HepG2 (cell line): ENCODE results near the gene HBS1L. TPM values are rescaled to one million over a fixed set of nuclear protein-coding genes. Genes with fewer than 3 reads are reported as not detected.
A peak's percentile ranks its signal among the peaks of the same experiment; 100 is the strongest.

Experiments
- ATAC-seq: fragments of 200-7000 bp; cut with Tn5 transposase; 3 replicates; pipeline ENCODE4 v1.9.1; 2020; ENCODE audit warnings: mild to moderate bottlenecking, moderate library complexity
- BruUV-seq: library from RNA; stranded (reverse); fragments of 400-500 nt; replicated peaks from 2 replicates; lab custom pipeline; 2021; lab: Mats Ljungman, UMichigan
- CTCF ChIA-PET: fragments of 300-600 bp; formaldehyde crosslinking; extraction: SDS; loops from one replicate; lab custom pipeline; 2021; ENCODE audit warnings: low total read pairs, inconsistent platforms, low intra/inter-chr PET ratio; lab: Yijun Ruan, JAX
- POLR2A ChIA-PET: fragments of 350-600 bp; sonication (Branson Sonifier 250); formaldehyde crosslinking; loops from one replicate; lab custom pipeline; 2020; ENCODE audit warnings: antibody characterized with exemption, inconsistent platforms; lab: Yijun Ruan, JAX
- DNase-seq: peaks from one replicate; pipeline ENCODE4 v3.0.0-alpha.2; 2015; ENCODE audit warnings: low spot score
- FAIRE-seq: peaks from 3 replicates; lab custom pipeline; 2011; peaks lifted over from hg19 to GRCh38; lab: Jason Lieb, UNC
- H2AFZ ChIP-seq: one replicate; pipeline ENCODE4 v1.6.1; 2011; ENCODE audit warnings: low read length, inconsistent platforms
- H3K27ac ChIP-seq: fragments of 300-600 bp; 3 replicates; pipeline ENCODE4 v1.8.0; 2011; ENCODE audit warnings: mixed run types, mild to moderate bottlenecking, mixed read lengths, low read length, inconsistent platforms; ENCODE audit not compliant: insufficient read depth; ENCODE audit errors: extremely low read length
- H3K27me3 ChIP-seq, 2 experiments: fragments of 200-600 bp in 1 of 2; 2 replicates in 1 of 2; 3 replicates in 1 of 2; pipeline versions ENCODE4 v1.6.0 to v1.8.0; 2011; ENCODE audit warnings: low read length in 2 of 2, mild to moderate bottlenecking in 2 of 2, moderate library complexity in 2 of 2, inconsistent platforms in 1 of 2; ENCODE audit not compliant: insufficient read depth in 2 of 2, control insufficient read depth in 1 of 2
- H3K36me3 ChIP-seq, 2 experiments: fragments of 200-600 bp in 1 of 2; replicated peaks in 1 of 2; 2 replicates in 1 of 2; 3 replicates in 1 of 2; pipeline versions ENCODE4 v1.5.1 to v1.8.0; 2011; ENCODE audit warnings: low read length in 2 of 2, inconsistent platforms in 1 of 2; ENCODE audit not compliant: insufficient read depth in 2 of 2, control insufficient read depth in 1 of 2
- H3K4me1 ChIP-seq: 2 replicates; pipeline ENCODE4 v1.5.1; 2012; ENCODE audit warnings: low read length, inconsistent platforms; ENCODE audit not compliant: insufficient read depth
- H3K4me2 ChIP-seq: 2 replicates; pipeline ENCODE4 v1.6.0; 2011; ENCODE audit warnings: low read depth, low read length, inconsistent platforms
- H3K4me3 ChIP-seq, 3 experiments: fragments of 200-600 bp in 1 of 3; sonication (generic), shearing (Covaris generic) in 1 of 3; replicated peaks in 1 of 3; 2 replicates each; pipeline ENCODE4 v1.5.1; 2011 to 2016; ENCODE audit warnings: low read length in 3 of 3, inconsistent platforms in 2 of 3, low read depth in 2 of 3, mild to moderate bottlenecking in 2 of 3, control low read depth in 1 of 3, mixed read lengths in 1 of 3; ENCODE audit not compliant: insufficient read depth in 1 of 3
- H3K79me2 ChIP-seq: one replicate; pipeline ENCODE4 v1.6.1; 2011; ENCODE audit warnings: low read length, inconsistent platforms; ENCODE audit not compliant: insufficient read depth
- H3K9ac ChIP-seq: 2 replicates; pipeline ENCODE4 v1.6.0; 2011; ENCODE audit warnings: mild to moderate bottlenecking, low read depth, low read length, inconsistent platforms; ENCODE audit not compliant: insufficient read depth
- H3K9me3 ChIP-seq: 2 replicates; pipeline ENCODE4 v1.5.1; 2012; ENCODE audit warnings: mild to moderate bottlenecking, low read length
- H4K20me1 ChIP-seq: 2 replicates; pipeline ENCODE4 v1.6.0; 2011; ENCODE audit warnings: inconsistent platforms, mild to moderate bottlenecking, low read length, moderate library complexity; ENCODE audit not compliant: insufficient read depth
- FOXJ3 ChIP-seq: sonication (generic); formaldehyde crosslinking; IDR thresholded peaks from 2 replicates; pipeline ENCODE4 v1.4.0; 2020; ENCODE audit warnings: missing genetic modification reagents, mild to moderate bottlenecking, borderline replicate concordance
- MAFF ChIP-seq: IDR thresholded peaks from 2 replicates; pipeline ENCODE4 v1.6.1; 2011; ENCODE audit warnings: low read depth, low read length, improper control_type of control experiment
- NFE2 ChIP-seq: sonication (generic); formaldehyde crosslinking; IDR thresholded peaks from 2 replicates; pipeline ENCODE4 v1.4.0; 2020; ENCODE audit warnings: missing genetic modification reagents
- NFYC ChIP-seq: IDR thresholded peaks from 2 replicates; pipeline ENCODE4 v1.6.1; 2016; ENCODE audit warnings: missing genetic modification reagents, missing compliant biosample characterization
- POLR2G ChIP-seq: fragments of 200-400 bp; formaldehyde crosslinking; IDR thresholded peaks from 2 replicates; pipeline ENCODE4 v1.6.1; 2018; ENCODE audit warnings: mild to moderate bottlenecking, low read depth, low read length, moderate library complexity
- XBP1 ChIP-seq: sonication (generic); formaldehyde crosslinking; IDR thresholded peaks from 2 replicates; pipeline ENCODE4 v1.5.0; 2020; ENCODE audit warnings: missing genetic modification reagents
- ZNF143 ChIP-seq: sonication (generic); formaldehyde crosslinking; IDR thresholded peaks from 2 replicates; pipeline ENCODE4 v1.4.0; 2020; ENCODE audit warnings: missing genetic modification reagents
- ZNF3 ChIP-seq: IDR thresholded peaks from 2 replicates; pipeline ENCODE4 v1.7.0; 2017; ENCODE audit warnings: inconsistent platforms
- ZNF326 ChIP-seq: sonication (generic); formaldehyde crosslinking; IDR thresholded peaks from 2 replicates; pipeline ENCODE4 v1.4.0; 2020; ENCODE audit warnings: missing genetic modification reagents, borderline replicate concordance
- ZNF446 ChIP-seq: sonication (generic); formaldehyde crosslinking; IDR thresholded peaks from 2 replicates; pipeline ENCODE4 v1.5.0; 2020; ENCODE audit warnings: mild to moderate bottlenecking, missing genetic modification reagents
- ZNF530 ChIP-seq: sonication (generic); formaldehyde crosslinking; IDR thresholded peaks from 2 replicates; pipeline ENCODE4 v1.5.0; 2020; ENCODE audit warnings: low read depth, mild to moderate bottlenecking, missing genetic modification reagents
- ZNF670 ChIP-seq: sonication (generic); formaldehyde crosslinking; IDR thresholded peaks from 2 replicates; pipeline ENCODE4 v1.8.0; 2022; ENCODE audit warnings: mild to moderate bottlenecking, missing genetic modification reagents, borderline replicate concordance
- ZNF724P ChIP-seq: sonication (generic); formaldehyde crosslinking; IDR thresholded peaks from 2 replicates; pipeline ENCODE4 v1.8.0; 2022; ENCODE audit warnings: missing genetic modification reagents, borderline replicate concordance
- ZSCAN25 ChIP-seq: sonication (generic); formaldehyde crosslinking; IDR thresholded peaks from 2 replicates; pipeline ENCODE4 v1.8.0; 2022; ENCODE audit warnings: mild to moderate bottlenecking, missing genetic modification reagents
- WGBS: methylation state at CpG from one replicate; pipeline ENCODE4 v1.1.6; 2017; ENCODE audit warnings: low lambda C conversion rate; 5-methylcytosine and 5-hydroxymethylcytosine counted together
- in situ Hi-C: cut with HindIII; loops from 2 replicates; pipeline ENCODE4 v1.10.0; 2017; ENCODE audit warnings: low pct_unique_long_range_greater_than_20kb; ENCODE audit not compliant: extremely low pct_ligation_motif_present
- intact Hi-C: fragments of 100-400 bp; cut with micrococcal nuclease; formaldehyde crosslinking; loops from one replicate; pipeline ENCODE4 v1.10.0; 2022; ENCODE audit not compliant: unreplicated experiment
- polyA plus RNA-seq, 8 experiments: library from polyadenylated mRNA; depleted of rRNA in 3 of 8; stranded (reverse) in 7 of 8; unstranded in 1 of 8; fragments of >200 nt; fragmentation: Illumina TruSeq in 4 of 8; extraction: Trizol in 4 of 8; gene quantifications; 2 replicates each; pipeline versions ENCODE4 v1.2.1 to v1.2.3, GENCODE V29; 2011 to 2016; ENCODE audit warnings: low read depth in 4 of 8, missing spikeins in 1 of 8, mixed read lengths in 1 of 8; ENCODE audit not compliant: insufficient read depth in 1 of 8
- total RNA-seq, 5 experiments: library from RNA; depleted of rRNA; stranded (reverse); fragments of >200 nt; fragmentation: Illumina TruSeq; extraction: Trizol; gene quantifications; 2 replicates each; pipeline ENCODE4 v1.2.3, GENCODE V29; 2016; ENCODE audit warnings: low read depth in 1 of 5
- TF ChIP-seq, protein P1 (sequence below): sonication (generic); formaldehyde crosslinking; IDR thresholded peaks from 2 replicates; pipeline ENCODE4 v1.5.1; 2020; ENCODE audit warnings: missing genetic modification reagents, mild to moderate bottlenecking, borderline replicate concordance
- TF ChIP-seq, protein P2 (sequence below): sonication (generic); formaldehyde crosslinking; IDR thresholded peaks from 2 replicates; pipeline ENCODE4 v1.5.0; 2020; ENCODE audit warnings: missing genetic modification reagents, mild to moderate bottlenecking, borderline replicate concordance
- TF ChIP-seq, protein P3 (sequence below): sonication (generic); formaldehyde crosslinking; IDR thresholded peaks from 2 replicates; pipeline ENCODE4 v1.5.0; 2020; ENCODE audit warnings: mild to moderate bottlenecking, missing genetic modification reagents
- TF ChIP-seq, protein P4 (sequence below): sonication (generic); formaldehyde crosslinking; IDR thresholded peaks from 2 replicates; pipeline ENCODE4 v1.8.1; 2023; ENCODE audit warnings: mild to moderate bottlenecking, missing genetic modification reagents, borderline replicate concordance

The HBS1L gene
- total and polyA plus RNA-seq, 2 of the 13 experiments (the other 11 are each of a cell fraction or from before 2014, with no cell fraction given): 44.1 to 138 TPM

DNA sequence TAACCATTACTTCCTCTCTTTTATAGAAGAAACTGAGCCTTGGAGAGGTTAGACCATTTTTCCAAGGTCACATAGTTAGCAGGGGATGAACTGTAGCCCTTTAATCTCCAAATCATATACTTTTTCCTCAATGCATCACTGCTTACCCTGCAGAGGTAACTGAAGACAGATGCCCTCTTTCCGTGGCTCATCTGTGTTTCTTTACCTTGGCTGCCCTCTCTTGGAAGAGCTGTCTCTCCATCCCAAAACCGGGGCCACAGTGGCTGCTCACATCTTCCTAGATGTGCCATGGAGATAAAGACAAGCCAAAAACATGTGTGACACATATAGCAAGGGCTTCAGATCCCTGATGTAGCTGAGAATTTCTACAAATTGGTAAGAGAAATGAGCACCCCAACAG lies 104.1 kb downstream of the HBS1L start (continued):
- TF ChIP-seq, protein P1, sequence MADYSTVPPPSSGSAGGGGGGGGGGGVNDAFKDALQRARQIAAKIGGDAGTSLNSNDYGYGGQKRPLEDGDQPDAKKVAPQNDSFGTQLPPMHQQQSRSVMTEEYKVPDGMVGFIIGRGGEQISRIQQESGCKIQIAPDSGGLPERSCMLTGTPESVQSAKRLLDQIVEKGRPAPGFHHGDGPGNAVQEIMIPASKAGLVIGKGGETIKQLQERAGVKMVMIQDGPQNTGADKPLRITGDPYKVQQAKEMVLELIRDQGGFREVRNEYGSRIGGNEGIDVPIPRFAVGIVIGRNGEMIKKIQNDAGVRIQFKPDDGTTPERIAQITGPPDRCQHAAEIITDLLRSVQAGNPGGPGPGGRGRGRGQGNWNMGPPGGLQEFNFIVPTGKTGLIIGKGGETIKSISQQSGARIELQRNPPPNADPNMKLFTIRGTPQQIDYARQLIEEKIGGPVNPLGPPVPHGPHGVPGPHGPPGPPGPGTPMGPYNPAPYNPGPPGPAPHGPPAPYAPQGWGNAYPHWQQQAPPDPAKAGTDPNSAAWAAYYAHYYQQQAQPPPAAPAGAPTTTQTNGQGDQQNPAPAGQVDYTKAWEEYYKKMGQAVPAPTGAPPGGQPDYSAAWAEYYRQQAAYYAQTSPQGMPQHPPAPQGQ (CRISPR knock-in tag): no peak
- TF ChIP-seq ZNF530 (CRISPR knock-in tag) (no peak), ZNF326 (no peak)

DNA sequence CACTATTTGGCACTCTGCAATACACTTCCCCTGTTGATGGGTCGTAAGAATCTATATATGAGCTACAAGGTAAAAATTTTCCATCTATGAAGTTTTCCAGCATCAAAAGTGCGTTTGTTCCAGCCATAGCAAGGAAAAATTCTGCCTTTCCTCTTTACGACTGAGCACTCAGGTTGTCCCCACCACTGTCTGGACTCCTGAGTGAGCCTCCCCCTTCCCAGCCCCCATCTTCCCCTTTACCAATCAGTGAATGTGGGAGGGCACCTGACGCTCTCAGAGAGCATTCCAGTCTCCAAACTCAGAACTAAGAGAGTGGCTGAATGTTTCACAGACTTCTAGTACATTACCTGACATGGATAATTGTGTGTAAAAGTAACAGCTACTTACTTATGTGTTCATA lies 104.7 kb downstream of the HBS1L start, which contains the start of gene ALDH8A1:
TSS of gene ALDH8A1 (minus strand) at position 175 of the 400 bp plus-strand sequence. CDS start at position 127, 48 bp downstream.
- Histone ChIP-seq H2AFZ (no peak within 1 kb of the TSS), H4K20me1 (no peaks in the 10 kb centered on the region), H3K4me3 (peak within 1 kb of the TSS in 2 of 3 experiments; percentile 22 to 36; a peak in 3 of 6 replicates), H3K4me1 (peaks cover 51% of the 10 kb centered on the region), H3K27ac (no peak within 1 kb of the TSS), H3K9me3 (no peaks in the 10 kb centered on the region), H3K27me3 (no peaks in the 10 kb centered on the region), H3K79me2 (no peaks in the 10 kb centered on the region), H3K36me3 (no peaks in the 10 kb centered on the region), H3K9ac (no peak within 1 kb of the TSS), H3K4me2 (peak within 1 kb of the TSS; percentile 54)
- no TSS peak for BruUV-seq
- WGBS: 6% methylated on average over 4 of the region's 4 CpGs
- intact Hi-C loops (no loop called here), in situ Hi-C loops (no loop called here)
- POLR2A ChIA-PET: no interaction called here
- FAIRE-seq (no peak), DNase-seq (no peak), ATAC-seq (peak; percentile 65)
- CTCF ChIA-PET: no interaction called here
- no peak for TF ChIP-seq POLR2G
- TF ChIP-seq ZSCAN25 (CRISPR knock-in tag): no peak
- 0 out of 2 replicates have a peak, but pooled peaks have one; percentile 11 for TF ChIP-seq NFYC (CRISPR knock-in tag)
- TF ChIP-seq ZNF3 (CRISPR knock-in tag): no peak
- TF ChIP-seq, protein P2, sequence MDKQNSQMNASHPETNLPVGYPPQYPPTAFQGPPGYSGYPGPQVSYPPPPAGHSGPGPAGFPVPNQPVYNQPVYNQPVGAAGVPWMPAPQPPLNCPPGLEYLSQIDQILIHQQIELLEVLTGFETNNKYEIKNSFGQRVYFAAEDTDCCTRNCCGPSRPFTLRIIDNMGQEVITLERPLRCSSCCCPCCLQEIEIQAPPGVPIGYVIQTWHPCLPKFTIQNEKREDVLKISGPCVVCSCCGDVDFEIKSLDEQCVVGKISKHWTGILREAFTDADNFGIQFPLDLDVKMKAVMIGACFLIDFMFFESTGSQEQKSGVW (CRISPR knock-in tag): no peak
- TF ChIP-seq ZNF446 (CRISPR knock-in tag): no peak
- no peak for TF ChIP-seq ZNF143 (CRISPR knock-in tag)
- TF ChIP-seq ZNF724P (CRISPR knock-in tag): no peak
- no peak for TF ChIP-seq NFE2 (CRISPR knock-in tag)
- no peak for TF ChIP-seq XBP1 (CRISPR knock-in tag)
- TF ChIP-seq FOXJ3 (CRISPR knock-in tag): no peak
- TF ChIP-seq, protein P3, sequence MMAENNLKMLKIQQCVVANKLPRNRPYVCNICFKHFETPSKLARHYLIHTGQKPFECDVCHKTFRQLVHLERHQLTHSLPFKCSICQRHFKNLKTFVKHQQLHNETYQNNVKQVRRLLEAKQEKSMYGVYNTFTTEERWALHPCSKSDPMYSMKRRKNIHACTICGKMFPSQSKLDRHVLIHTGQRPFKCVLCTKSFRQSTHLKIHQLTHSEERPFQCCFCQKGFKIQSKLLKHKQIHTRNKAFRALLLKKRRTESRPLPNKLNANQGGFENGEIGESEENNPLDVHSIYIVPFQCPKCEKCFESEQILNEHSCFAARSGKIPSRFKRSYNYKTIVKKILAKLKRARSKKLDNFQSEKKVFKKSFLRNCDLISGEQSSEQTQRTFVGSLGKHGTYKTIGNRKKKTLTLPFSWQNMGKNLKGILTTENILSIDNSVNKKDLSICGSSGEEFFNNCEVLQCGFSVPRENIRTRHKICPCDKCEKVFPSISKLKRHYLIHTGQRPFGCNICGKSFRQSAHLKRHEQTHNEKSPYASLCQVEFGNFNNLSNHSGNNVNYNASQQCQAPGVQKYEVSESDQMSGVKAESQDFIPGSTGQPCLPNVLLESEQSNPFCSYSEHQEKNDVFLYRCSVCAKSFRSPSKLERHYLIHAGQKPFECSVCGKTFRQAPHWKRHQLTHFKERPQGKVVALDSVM (CRISPR knock-in tag): peak; percentile 70; the same call in 1 of the 2 replicates
- no peak for TF ChIP-seq MAFF
- TF ChIP-seq, protein P4, sequence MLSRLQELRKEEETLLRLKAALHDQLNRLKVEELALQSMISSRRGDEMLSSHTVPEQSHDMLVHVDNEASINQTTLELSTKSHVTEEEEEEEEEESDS (CRISPR knock-in tag): no peak
- no peak for TF ChIP-seq ZNF670 (CRISPR knock-in tag)
